HG03354 (cell line): Measurements from ENCODE around the gene SCN5A.

Experiments
- ATAC-seq: cut with Tn5 transposase; IDR thresholded peaks from one replicate; pipeline ENCODE4 v1.9.1; 2021; ENCODE audit warnings: mild to moderate bottlenecking; ENCODE audit not compliant: unreplicated experiment, poor library complexity, severe bottlenecking

The SCN5A gene

DNA sequence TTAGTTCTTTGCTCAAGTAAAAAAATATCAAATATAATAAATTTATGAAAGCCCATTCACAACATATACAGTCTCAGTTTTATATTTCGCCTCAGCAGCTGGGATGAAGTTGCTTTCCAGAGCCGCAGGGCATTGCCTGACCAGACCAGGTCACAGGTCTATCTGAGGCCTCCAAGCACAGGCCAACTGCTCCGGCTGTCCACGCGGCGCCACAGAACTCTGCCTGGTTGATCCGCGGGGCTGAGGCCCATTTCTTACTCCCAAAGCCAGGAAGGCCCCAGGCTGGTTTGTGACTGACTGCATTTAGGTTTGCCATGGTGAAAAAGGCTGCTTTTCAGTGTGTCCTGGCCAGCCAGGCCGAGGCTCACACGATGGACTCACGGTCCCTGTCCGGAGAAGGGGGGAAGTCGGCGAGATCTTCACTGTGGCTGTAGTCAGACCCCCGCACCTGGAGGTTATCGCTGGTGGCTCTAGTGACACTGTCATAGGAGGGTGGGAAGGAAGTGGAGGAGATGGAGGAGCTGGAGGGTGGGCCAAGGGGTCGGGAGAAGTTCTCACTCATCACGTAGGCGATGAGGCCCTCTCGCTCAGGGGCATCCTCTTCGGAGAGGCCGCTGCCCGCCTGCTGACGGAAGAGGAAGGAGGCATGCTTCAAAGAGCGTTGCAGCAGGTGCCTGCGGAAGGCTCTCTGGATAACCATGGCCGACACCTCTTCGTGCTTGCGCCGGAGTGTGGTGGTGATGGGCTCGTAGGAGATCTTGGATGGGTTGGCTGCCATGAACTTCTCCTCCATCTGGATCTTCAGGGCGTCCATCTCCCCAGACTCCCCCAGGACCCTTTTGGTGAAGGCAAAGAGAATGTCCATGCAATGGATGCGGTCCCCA is 99.3 kb downstream of the SCN5A start:
- no peak for ATAC-seq

- no peak for ATAC-seq
Measured at GRCh38 chr3:38549486-38549885, 100.0 kb downstream of the SCN5A start.

- ATAC-seq, result no peak
Measured at GRCh38 chr3:38549082-38549481, 100.4 kb downstream of the SCN5A start.

DNA sequence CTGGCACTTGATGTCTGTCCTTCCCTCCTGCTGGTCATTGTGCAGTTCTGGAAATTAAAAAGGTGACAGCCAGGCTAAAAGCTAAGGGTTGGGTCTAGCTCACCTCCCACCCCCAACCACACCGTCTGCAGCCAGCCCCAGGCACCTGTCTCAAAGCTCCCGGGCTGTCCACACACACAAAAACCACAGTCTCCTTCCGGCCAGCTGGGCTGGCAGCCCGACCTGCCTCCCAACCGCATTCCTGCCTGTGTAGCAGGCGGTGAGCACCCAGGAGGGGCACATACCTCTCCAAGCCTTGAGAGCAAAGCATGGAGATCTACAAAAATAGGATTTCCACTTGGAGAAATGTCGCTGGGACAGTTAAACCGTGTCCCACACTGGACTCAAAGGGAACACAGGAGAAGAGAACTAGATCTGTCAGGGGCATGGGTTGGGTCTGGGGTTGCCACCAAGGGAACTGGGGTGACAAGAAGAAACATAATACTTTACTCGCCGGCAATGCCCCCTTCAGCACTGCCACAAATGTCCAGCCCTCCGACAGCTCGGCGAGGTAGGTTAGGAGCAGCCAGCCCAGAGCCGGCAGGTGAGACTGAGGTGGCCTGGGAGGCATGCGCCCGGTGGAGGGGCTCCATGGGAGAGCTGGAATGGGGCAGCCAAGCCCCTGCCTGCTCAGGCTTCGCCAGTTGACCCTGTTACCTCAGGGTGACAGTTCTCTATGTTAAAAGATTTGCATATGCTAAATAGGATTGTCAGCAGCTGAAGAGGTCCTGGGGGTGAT is 101.1 kb downstream of the SCN5A start:
- peak; percentile 43 for ATAC-seq

- no peak for ATAC-seq
Measured at GRCh38 chr3:38545983-38546382, 103.5 kb downstream of the SCN5A start.

DNA sequence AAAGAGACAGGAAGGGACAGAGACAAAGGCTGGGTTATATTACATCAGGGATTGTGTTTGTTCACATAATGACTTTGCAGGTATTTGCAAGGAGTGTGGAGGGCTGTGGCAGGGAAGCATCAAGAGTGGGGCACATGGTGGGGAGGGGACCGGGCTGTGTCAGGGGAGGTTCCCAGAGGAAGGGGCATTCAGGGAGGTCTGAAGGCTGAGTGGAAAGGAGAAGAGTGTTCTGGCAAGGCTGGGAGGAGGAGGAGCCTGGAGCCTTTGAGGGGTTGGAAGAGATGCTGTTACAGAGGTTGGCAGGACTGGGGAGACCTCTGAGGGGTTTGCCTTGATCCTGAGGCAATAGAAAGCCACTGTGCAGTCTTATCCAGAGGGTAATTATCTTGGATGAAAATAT is 103.9 kb downstream of the SCN5A start:
- no peak for ATAC-seq

DNA sequence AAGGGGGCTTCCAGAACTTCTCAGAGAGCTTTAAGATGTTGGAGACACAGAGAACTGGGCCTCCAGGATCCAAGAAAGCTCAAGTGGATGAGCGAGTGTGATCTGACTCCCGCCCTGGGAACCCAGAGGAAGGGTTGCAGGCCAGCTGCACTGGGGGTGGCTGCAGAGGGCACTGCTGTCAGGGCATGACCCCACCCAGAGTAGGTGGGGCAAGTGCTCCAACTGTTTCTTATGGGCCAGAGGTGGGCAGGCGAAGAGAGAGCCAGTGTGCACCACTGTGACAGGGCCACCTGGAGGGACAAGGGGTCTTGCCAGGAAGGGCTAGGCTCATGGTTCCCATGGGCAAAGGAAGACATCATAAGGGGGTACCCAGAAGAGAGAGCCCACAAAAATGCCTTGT is 104.6 kb downstream of the SCN5A start:
- ATAC-seq, result no peak

GRCh38 chr3:38543586-38543985 is 105.9 kb downstream of the SCN5A start:
- no peak for ATAC-seq

GRCh38 chr3:38542401-38543298 is 106.8 kb downstream of the SCN5A start:
- ATAC-seq, result no peak

DNA sequence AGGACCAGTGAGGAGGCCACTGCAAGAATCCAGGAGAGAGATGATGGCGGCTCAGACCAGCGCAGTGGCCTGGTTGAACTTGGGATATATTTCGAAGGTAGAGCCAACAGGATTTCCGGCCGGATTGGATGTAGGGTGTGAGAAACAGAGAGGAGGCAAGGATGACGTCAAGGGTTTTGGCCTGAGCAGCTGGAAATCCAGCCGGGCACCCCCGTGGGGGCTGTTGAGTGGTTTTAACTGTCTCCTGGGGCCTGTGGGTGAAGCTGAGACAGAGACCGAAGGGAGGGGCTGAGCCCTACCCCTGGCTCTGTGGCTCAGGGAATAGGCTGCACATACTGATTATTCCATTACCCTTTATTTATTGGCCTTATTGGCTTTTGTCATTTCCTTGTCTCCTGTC is 107.7 kb downstream of the SCN5A start:
- no peak for ATAC-seq

DNA sequence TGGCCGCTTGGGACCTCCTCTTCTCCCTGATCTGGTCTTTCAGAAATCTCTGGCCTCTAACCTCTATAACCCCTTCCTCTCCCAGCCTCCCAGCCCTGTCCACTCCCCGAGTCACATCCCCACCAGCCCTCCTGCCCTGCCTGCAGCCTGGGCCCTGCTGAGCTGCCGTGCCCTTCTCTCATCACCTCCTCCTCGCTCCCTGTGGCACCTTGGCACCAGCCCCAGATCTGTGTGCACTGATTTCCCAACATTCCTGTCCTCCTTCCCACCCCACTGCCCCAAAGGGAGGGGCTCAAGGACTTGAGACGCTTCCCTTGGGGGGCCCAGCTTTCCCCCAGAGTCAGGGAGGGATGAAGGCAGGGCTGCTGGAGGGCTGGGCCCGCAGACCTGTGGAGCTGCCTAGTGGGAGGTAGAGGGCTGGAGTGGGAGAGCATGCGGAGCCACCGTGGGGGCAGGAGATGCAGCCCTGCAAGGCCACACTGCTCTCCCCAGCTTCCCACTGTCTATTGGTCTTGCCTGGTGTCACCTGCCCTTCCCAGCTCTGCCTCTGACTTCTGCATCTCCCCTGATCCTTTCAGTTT is 110.6 kb downstream of the SCN5A start:
- no peak for ATAC-seq

DNA sequence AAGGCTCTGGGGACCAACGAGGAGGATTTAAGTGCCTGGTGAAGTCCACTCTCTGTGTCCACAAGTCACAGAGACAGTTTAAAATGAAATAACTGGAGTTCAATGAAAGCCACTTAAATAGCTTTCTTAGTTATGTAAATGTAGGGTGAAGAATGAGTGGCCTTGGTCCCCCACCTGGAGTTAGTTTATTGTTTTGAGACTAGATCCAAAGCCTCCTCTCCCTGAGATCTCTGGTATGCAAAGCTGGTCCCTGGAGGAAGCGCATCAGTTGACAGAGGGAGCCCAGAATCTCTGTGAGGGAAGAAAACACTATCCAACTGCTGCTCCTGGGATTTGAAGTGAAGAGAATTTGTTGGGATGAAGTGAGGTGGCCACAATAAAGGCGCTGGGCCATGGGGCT is 112.8 kb downstream of the SCN5A start:
- ATAC-seq, result no peak

GRCh38 chr3:38534604-38535003 is 114.9 kb downstream of the SCN5A start:
- no peak for ATAC-seq

GRCh38 chr3:38534180-38534579 is 115.3 kb downstream of the SCN5A start:
- ATAC-seq, result no peak

GRCh38 chr3:38533285-38533976 is 116.1 kb downstream of the SCN5A start:
- no peak for ATAC-seq

GRCh38 chr3:38532529-38532928 is 117.0 kb downstream of the SCN5A start:
- ATAC-seq, result no peak

- ATAC-seq, result no peak
Measured at GRCh38 chr3:38528457-38528856, 121.0 kb downstream of the SCN5A start.

DNA sequence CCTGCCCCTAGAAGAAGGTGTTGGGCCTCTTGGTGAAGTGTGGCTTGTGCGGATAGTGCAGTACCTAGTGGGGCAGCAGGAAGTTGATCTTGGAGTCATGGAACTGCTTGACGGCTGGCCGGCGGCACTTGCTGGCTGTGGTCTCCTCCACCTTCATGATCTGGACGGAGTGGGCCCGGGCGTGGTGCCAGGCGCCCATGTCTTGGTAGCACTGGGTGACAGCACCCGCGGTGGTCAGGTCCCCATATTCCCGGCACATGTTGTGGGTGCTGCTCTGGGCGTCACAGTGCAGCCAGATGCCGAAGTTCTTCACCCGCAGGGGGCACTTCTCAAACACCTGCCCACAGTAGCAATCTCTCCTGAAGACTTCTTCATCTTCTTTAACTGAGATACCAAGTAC is 122.7 kb downstream of the SCN5A start:
- no peak for ATAC-seq

DNA sequence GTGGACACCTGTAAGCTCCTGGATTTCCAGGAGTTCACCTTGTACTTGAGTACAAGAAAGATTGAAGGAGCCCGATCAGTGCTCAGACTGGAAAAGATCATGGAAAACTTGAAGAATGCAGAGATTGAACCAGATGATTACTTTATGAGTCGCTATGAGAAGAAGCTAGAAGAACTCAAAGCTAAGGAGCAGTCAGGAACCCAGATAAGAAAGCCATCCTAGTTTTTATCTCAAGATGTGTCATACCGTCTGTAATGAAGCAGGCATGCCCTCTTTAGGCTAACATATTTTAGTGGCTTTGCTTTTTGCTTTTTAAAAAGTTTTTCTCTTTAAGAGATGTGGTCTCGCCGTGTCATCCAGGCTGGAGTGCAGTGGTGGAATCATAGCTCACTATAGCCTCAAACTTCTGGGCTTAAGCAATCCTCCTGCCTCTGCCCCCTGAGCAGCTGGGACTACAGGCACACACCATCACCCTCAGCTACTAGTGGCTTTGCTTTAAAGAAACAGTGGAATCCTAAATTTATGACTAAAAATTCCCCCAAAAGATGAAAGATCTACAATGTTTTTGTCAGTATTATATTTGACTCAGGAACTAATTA is 125.2 kb downstream of the SCN5A start:
- ATAC-seq, result no peak
